Smooth muscle cell of trachea (primary cell): ENCODE results near the gene ALG2. TPM values are rescaled to one million over a fixed set of nuclear protein-coding genes. Genes with fewer than 3 reads are reported as not detected.

Source experiments
- total RNA-seq: library from RNA; depleted of rRNA; stranded (reverse); fragments of >200 nt; gene quantifications from 2 replicates; pipeline ENCODE4 v1.2.1, GENCODE V29; 2014

Gene ALG2, protein sequence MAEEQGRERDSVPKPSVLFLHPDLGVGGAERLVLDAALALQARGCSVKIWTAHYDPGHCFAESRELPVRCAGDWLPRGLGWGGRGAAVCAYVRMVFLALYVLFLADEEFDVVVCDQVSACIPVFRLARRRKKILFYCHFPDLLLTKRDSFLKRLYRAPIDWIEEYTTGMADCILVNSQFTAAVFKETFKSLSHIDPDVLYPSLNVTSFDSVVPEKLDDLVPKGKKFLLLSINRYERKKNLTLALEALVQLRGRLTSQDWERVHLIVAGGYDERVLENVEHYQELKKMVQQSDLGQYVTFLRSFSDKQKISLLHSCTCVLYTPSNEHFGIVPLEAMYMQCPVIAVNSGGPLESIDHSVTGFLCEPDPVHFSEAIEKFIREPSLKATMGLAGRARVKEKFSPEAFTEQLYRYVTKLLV
- total RNA-seq: 38.7 and 58.9 TPM in 2 replicates

GRCh38 chr9:99221621-99222415 lies at the start of gene ALG2, which contains the start of gene SEC61B:
TSS of gene ALG2 (minus strand) at chr9:99221942. CDS start at chr9:99221894, 48 bp downstream.
TSS of gene SEC61B (plus strand) at chr9:99222282. CDS start at chr9:99222364, 82 bp downstream.

Other genes with a start within 250 kb of the ALG2 start
- gene TGFBR1, start 116.8 kb downstream of the ALG2 start, total RNA-seq: 32.3 and 49.3 TPM in 2 replicates
- gene SEC61B, start 340 bp upstream of the ALG2 start, total RNA-seq: 72.6 and 92.1 TPM in 2 replicates